NCI-H226 (cell line): ENCODE data around the gene TRIM40.

Experiments
- DNase-seq: peaks from one replicate; pipeline ENCODE4 v3.0.0-alpha.2; 2015

The TRIM40 gene

DNA sequence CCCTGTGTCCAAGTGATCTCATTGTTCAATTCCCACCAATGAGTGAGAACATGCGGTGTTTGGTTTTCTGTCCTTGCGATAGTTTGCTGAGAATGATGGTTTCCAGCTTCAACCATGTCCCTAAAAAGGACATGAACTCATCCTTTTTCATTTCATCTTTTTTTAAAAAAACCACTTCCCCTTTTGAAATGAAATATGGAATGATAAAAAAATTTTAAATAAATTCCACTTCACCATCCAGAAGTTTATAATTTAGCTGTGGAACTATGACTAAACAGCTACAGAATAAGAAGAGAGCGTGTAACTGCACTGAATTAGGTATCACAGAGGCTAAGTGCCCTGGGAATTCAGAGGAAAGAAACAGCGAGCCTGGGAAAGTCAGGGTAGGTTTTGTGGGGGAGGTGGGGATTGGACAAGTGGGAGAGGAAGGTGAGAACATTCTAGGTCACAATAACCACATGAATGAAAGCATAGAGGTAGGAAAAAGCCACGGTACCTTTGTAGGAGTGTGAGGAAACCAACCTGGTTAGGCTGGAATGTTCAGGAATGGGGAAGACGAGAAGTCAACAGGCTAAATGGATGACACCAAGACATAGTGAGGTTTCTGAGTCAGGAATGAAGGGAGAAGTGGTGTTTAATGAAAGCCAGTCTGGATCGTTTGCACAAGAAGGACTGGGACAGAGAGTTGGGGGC, 14.1 kb downstream of the TRIM40 start:
- DNase-seq, result peak; percentile 20

DNA sequence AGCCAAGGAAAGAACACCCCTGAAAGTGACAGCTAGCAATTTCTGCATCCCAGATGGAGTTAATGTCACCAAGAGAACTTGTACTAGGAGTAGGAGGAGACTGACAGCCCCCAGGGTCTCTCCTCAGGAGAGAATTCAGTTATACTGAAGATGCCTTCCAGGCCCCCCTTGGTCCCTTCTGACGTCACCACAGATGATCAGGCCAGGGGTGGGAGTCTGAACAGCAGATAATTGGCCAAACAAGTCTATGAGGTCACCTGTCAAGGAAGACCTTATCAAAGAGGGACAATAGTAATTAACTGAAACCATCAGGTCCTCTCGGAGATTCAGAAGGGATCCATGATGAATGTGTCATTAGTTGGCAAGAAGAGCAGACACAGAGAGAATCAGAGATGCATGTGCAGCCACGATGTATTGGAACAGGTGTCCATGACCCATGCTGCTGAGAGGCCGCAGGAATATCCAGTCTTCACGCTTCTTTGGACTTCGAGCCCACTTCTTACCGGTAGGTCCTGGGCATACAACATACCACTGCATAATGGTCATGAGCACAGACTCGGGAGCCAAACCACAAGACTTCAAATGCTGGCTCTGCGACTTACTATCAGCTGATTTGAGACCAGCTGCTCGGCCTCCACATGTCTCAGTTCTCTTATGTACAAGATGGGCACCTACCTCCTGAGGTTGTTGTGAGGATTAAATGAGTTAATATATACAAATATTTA, 14.9 kb downstream of the TRIM40 start:
- no peak for DNase-seq

DNA sequence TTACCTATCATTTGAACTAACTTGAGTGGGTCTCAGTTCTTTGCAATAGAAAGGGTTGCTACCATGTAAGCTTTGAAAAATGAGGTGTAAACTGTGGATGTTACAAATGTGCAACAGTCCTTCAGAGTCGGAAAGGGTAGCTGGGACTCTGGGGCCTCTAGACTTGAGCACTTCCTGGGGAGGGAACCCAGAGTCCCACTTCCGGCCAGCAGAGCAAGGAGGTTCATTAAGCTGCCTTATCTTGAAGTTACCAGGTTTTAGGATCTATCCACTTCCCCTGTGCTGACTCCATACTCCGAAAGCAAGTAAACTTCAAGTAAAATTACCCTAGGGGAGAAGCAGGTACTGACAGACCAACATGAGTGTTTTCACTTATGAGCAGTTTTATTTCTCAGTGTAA, 15.6 kb downstream of the TRIM40 start:
- no peak for DNase-seq

DNA sequence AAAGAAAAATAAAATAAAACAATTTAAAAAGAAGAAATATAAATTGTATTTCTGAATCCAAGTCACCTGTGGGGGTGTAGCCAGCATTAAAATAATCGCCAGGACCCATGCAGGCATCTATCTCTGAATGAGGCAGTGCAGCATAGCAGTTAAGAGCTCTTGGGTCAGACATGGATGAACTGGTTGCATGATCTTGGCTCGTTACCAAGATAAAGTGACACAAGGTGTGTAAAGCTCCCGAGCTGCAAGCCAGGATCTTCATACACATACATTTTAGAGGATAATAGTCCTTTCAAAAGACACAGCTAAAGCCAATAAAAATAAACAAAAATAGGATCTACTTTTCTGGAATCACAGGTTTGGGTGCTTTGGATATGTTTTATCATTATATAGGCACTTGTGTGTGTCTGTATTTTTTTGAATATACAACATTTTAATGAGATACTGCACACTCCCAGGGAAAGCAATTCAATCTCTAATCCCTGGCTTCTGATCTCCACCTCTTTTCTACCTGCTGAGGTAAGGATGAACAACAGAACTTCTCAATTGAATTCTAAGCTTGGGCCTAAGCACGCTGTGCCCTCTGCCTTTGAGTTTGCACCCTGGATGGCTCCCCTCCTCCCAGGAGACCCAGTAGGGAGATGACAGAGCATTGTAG, 16.2 kb downstream of the TRIM40 start:
- DNase-seq, result no peak

DNA sequence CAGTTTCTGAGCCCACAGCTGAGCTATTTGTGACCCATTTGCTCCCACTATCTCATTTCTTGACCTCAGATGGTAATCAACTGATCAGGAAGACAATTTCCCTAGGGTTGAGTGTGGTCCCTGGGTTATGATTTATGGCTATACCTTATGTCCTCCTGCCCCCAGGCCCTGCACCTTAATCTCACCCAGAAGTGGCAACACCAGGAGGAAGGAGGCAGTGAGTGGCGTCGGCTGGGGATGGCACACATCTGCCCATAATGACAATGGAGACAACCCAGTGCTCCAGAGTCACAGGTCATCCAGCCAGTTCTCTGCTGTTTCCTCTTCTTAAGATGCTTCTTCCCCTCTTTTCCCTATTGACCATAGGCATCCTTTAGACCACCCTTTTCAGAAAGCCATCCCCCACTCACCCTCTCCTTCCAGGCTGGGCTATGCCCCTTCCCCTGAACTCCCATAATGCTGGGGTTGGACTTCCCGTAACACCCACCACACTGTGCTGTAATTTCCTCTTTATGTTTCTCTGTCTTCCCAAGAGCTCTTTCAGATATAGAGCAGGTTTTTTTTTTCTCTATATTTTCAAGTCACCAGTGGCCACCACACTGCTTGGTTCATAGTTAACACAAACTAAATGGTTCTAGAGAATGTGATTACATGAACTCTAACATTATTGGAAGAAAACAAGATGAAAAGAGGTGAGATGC, 17.1 kb downstream of the TRIM40 start:
- no peak for DNase-seq

DNA sequence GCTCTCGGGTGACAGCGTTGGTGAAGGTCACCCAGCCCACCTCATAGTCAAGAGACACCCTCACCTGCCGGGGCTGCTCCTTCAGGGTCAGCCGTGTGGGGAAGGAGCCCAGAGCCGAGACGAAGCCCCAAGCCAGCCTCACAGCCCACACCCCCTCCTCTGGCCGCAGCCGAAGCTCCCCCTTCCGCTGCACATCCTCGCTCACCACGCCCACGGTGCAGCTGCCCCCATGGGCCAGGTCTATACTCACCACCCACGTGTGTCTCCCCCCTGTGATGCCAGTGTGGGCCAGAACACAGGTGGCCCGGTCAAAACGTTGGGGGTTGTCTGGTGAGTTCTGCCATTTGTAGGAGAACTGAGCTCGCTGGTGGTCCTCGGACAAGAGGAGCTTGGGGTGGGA, 18.1 kb downstream of the TRIM40 start:
- DNase-seq, result no peak

DNA sequence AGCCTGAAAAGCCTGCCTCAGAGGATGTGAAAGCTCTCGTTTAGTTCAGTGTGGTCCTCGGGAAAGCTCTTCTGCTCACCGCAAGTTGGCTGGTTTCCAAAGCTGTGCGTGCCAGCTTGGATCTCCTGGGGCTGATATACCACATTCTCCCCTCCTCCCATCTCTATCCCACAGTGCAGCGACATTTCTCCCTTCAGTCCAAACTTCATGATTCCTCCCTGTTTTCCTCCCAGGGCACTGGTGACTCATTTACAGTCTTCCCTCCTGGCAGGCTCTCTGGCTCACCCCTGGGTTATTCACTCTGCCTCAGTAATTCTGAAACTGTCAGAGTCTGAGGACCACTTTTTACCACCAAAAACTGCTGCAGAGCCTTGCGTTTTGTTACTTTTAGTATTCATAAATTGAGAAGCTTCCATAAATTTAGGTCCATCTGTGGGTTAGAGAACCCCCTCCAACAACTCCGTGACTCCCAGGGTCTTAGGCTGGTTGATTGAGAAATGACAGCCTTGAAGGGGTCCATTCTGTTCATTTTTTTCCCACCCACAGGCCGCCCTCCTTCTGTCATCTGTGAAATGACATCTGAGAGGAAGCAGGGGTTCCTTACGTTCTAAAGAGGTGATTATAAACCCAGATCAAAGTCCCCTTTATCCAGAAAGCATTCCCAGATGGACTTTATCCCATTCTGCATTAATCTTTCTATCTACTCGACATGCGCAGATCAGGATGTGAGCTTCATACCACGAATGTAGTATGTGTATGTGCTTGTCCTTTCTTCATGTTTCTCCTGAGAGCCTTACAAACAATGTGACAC, 19.0 kb downstream of the TRIM40 start:
- peak; percentile 90 for DNase-seq

DNA sequence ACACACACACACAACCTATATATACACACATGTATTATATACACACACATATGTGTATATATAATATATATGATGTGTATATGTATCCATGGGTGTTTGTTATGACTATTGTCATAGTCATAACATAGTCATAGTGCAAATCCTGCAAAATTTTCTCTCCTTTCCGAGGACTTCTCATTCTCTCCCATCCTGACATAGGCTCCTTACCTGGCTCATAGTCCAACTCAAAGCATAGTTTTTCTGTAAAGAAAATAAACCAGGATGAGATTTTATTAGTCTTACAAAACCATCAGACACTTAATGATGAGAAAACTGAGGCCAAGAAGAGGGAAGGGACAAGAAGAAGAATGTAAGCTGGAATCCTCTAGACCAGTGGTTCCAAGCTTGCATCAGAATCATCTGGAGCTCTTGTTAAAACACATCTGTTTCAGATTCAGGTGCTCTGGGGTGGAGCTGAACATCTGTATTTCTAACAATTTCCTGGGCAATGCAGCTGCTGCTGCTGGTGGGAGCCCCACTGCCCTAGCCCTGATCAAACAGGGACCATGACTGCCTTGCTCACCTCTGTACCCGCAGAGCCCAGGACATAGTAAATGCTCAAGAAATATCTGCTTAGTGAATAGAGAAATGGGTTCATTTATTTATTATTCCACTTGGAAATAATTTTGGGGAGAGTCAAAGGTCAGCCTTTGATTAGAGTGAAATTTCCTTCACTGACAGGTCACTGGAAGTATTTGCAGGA, 19.8 kb downstream of the TRIM40 start:
- no peak for DNase-seq

DNA sequence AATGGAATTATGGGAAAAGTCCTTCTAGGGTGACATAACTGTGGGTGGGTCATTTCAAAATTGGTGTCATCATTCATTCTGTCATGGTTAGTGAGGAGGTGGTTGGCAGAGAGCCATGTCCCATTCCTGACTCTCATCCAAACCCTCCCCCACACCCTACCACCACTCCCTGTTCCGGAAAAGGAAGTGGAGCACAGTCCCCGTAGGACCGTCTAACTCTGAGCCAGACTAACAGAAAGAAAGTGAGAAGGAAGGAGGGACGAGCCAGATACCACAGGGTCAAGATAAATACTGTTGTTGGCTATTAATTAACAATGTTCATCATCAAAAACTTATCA, 20.3 kb downstream of the TRIM40 start:
- peak; percentile 74 for DNase-seq

DNA sequence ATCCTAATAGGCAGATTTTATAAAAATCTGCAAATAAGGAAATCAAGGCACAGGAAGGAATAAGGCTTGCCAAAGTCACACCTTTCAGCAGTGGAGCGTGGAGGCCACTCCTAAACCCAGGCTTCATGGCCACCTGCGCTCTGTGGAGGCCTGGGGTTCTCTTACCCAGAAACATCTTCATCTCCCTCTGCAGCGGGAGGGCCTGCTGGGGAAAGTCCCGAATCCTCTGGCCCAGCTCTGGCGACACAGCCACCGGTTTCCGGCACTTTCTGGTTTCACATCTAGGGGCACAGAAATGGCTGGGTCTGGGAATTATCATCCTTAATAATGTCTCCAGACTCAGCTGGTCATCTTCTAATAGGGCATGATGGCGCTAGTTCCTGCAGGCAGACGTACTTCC, 20.8 kb downstream of the TRIM40 start:
- DNase-seq, result no peak

DNA sequence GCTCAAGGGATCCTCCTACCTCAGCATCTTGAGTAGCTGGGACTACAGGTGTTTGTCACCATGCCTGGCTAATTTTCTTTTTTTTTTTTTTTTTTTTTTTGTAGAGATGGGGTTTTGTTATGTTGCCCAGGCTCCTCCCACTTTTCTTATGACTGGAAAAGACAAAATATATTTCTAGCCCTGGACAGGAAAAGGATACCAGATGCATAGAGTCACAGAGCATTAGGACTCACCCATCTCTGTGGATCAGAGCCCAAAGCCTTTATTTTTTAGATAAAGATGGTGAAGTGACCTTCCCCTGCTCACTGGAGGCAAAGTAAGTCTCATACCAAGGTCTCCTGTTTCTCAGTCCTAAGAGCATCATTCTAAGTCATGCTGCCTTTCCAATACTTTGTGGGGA, 21.6 kb downstream of the TRIM40 start:
- DNase-seq, result no peak

DNA sequence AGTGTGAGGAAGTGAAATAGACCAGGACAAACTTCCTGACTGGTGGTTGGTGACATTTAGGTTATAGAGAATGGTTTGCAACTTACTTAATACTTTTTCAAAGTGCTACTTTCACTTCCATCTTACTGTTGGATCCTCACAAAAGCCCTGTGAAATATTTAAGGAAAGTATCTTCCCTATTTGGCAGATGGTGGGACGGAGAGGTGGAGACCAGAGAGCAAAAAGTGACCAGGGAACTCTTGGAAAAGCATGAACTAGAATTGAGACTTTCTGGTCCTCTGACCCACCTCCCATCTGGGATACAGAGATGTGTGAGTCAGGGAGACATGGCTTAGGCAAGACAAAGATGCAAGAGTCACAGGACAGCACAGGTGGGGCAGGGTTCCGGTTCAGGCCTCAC, 22.1 kb downstream of the TRIM40 start:
- no peak for DNase-seq

DNA sequence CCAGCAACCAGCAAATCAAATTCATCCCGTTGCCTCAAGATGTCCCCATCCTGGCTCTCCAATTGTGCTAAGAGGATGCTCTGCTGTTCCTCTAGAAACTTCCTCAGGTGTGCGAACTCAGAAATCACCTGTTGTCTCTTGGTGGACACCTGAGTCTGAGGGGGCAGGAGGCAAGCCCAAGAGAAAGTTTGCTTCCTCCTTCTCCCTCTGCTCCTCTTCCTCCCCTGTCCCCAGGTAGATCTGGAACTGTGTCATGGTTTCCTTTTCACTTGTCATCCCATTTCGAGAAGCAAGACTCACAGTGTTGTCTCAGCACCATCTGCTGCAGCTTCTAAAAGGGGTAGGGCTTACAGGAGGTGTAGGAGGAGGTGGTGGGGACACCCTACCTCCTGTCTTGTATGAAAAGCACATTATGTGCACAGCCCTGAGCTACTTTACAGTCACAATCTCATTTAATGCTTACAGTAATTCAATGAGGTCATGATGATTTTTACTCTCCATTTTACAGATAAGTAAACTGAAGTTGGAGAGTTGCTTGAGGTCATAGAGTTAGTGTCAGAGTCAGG, 22.6 kb downstream of the TRIM40 start:
- DNase-seq, result no peak

DNA sequence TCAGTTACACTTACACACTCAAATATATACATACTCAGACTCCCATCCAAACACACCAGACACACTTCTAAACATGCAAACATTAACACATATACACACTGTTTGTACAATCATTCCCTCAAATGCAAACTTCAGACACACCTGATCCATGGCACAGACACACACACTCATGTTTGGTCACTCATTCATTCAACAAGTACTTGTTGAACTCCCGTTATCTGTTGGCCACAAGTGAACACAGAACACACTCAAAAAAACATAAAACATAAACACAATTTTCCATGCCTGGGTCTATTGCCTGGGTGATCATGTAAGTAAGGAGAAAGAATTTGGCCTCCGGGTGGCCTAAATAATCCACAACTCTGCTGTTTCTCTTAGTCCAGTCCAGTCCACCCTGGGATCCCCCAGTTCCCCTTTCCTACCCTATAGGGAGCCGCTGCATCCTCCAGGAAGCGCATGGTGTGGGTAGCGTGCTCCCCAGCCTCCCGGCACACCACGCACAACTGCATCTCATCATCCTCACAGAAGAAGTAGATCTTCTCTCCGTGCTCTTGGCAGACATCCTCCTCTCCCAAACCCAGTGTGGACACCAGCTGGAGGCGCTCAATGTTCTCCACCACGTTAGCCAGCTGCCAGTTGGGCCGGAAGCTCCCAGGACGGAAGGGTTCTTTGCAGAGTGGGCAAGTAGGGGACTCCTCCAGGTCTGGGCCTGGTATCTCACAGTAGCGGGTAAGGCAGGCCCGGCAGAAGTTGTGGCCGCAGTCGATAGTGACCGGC, 24.3 kb downstream of the TRIM40 start:
- no peak for DNase-seq

DNA sequence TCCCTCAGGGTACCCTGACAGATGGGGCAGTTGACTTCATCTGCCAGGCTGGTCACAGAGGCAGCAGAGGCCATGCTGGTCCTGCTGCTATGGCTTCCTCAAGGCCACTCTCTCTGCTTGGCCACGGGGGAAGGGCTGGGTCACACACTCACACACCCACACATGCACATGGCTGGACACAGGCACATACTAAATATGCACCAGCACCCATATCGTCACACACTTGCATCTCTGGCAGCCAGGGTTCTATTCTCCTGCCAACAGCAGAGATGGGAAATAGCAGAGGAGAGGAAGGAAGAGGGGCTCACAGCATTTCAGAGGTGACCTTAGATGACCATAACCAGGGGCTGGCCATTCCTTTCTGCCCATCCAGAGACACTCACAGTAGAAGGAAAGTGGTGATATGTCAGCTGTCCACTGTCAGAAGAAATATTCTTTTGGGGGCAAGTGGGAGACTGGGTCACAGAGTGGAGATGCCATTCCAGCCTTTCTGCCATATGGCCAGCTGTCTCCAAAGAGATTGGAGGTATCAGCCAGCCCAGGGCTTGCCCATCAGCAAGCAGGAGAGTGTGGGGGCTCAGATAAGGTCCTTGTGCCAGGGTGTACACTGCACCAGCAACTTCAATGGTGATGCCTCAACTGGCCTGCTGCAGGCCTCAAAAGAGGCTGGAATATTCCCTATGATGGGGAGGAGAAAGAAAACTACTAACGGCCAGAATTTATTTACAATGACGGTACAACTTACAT, 25.0 kb downstream of the TRIM40 start, which contains the start of gene TRIM10:
Gene TRIM10, minus strand, starts transcription at position 427 of the 747 bp plus-strand sequence. Its CDS starts 353 bp downstream, at position 74.
- no peak for DNase-seq

DNA sequence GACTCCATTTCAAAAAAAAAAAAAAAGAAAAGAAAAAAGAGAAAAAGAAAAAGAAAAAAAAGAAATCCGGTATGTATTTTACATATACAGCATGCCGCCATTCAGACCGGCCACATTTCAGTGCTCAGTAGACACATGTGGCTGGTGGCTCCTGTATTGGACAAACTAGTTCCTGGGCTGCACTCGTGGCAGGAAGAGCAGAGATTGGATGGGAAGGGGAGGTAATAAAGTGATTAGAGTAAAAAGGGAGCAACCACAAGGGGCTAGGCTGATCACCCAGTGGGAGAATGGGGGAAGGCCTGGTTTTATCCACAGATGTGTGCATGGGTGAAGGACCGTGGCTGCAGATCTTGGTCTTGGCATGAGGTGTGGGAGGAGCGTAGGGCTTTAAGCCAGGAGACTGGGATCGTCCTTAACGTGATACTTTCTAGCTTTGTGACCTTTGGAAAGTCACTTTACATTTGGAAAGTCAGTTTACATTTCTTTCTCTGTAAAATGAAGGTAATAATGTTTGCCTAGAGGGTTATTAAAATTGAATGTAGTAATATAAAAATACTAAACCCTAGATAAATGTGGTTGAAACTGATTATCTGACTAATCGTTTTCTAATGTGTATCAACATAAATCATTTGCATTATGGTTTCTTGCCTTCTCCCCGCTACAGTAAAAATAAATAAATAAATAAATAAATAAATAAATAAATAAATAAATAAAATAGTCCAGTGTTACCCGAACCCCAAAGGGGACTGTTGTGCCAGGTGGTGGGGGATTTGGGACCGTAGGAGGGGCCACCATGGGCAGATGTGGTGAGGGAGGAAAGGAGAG, 26.5 kb downstream of the TRIM40 start:
- DNase-seq, result no peak

DNA sequence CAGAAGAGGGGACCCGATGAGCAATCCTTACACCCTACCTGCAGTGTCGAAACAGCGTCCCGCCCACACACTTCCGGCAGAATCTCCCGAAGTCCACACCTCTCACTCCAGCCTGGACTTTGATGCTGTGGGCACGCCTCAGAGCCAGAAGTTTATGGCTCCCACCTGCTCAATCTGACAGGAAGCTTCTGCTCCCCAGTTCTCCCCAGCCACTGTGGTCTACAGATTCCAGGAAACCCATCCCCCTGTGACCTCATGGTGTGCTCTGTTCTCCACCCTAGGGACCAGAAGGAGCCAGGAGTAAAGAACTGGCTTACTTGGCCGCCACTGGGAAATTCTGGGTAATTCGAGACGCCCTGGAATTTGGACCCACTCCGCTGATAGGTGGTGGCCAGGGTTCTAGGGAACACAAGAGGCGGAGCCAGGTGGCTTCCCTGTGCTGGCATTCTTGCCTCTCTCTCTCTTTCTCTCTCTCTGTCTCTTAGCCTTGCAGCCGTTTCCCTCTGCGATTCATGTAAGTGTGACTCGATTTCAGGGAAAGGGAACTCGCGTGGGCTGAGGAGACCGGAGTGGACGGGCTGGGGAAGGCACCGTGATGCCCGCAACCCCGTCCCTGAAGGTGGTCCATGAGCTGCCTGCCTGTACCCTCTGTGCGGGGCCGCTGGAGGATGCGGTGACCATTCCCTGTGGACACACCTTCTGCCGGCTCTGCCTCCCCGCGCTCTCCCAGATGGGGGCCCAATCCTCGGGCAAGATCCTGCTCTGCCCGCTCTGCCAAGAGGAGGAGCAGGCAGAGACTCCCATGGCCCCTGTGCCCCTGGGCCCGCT, 27.4 kb downstream of the TRIM40 start, which contains the start of gene TRIM15:
Gene TRIM15, plus strand, starts transcription at position 457 of the 828 bp plus-strand sequence. Its CDS starts 139 bp downstream, at position 596.
- DNase-seq, result no peak
